CD4-positive, alpha-beta T cell treated with Interleukin-10 for 1 hour (primary cell): ENCODE data around the gene PSKH1.
"Not testable (repeated sequence)": the region's sequence is repeated elsewhere in the genome, so short reads cannot be mapped to it uniquely, and the experiment has no call there.

Experiments used
- DNase-seq: peaks from one replicate; pipeline ENCODE4 v3.0.0-alpha.2; 2020

PSKH1 gene

DNA sequence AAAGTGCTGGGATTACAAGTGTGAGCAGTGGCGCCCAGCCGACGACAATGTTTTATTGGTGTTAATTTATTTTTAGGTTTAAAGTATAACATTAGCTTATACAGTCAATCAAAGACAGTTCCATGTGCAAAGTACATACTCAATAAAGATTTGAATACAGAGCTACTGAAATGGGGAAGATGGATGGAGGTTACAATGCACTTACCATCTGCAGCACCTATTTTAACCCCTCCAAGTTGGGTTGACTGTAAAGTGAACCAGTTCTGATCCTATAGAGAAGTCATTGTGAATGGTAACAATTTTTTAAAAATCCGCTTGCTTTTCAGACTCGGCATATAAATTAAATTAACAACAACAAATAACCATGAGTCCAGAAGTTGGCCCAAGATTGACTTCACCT lies 679 bp upstream of the PSKH1 start:
- no peak for DNase-seq

DNA sequence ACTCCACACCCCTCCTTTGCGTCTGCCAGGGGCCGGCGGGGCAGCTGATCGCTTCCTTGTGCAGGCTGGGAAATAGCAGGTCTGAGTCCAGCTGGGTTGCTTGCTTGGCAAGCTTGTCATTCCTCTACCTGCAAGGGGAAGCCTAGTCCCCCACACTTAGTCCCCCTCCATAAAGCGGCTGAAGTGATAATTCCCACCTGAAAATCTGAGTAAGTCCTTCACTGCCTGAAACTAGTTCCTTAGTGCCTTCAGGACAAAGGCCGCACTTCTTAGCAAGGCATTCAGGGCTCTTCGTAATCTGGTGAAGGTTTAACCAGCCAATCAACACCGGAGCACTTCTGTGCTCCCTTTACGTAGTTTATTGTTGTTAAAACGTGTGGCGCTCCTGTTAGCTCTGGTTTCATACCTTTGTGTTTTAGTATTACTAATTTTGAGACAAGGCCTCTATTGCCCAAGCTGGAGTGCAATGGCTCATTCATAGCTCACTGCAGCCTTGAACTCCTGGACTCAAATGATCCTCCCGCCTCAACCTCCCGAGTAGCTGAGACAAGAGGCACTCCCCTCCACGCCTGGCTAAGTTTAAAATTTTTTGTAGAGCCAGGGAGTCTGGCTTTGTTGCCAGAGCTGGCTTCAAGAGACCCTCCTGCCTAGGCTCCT lies 817 bp downstream of the PSKH1 start:
- no peak for DNase-seq

DNA sequence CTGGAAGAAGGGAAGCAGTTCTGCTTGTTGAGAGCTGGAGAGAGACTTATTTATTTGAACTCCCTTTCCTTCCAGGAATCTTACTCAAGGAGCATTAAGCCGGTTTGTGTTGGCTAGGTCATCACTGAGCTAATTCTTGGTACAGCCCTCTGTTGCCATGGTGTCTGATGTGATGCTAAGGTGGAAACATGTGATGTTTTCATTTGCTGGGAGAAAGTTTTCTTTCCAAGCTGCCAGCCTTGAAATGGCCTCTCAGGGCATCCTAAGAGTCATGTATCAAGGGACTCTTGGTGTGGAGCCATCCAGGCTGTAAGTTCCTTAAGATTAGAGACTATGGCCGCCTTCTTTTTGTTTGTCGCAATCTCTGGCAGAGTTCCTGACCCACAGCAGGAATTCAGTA lies 4.2 kb downstream of the PSKH1 start:
- DNase-seq: no peak

DNA sequence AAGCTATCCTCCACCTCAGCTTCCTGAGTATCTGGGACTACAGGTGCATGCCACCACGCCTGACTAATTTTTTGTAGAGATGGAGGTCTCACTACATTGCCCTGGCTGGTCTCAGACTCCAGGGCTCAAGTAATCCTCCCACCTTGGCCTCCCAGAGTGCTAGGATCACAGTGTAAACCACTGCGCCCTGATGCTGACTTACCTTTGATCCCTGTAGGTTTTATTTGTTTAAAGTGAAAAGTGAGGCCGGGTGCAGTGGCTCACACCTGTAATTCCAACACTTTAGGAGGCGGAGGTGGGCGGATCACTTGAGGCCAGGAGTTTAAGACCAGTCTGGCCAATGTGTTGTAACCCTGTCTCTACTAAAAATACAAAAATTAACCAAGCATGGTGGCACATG lies 8.7 kb downstream of the PSKH1 start:
- no peak for DNase-seq

DNA sequence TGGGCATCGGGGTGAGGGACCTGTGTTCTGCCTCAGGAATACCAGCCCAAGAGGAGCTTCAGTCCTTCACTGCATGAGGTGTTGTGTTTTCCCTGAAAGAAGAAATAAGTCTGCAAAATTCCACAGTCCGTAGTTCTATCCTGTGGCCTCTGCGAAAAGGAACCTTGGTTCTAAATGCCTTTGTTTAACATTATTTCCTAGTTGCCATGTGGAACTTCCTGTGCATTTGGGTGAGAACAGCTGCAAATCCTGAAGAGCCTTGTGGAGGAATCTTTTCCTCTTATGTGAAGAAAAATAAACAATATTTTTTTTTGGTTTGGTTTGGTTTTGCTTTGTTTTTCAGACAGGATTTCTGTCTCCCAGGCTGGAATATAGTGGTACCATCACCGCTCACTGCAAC lies 9.8 kb downstream of the PSKH1 start:
- DNase-seq: no peak

DNA sequence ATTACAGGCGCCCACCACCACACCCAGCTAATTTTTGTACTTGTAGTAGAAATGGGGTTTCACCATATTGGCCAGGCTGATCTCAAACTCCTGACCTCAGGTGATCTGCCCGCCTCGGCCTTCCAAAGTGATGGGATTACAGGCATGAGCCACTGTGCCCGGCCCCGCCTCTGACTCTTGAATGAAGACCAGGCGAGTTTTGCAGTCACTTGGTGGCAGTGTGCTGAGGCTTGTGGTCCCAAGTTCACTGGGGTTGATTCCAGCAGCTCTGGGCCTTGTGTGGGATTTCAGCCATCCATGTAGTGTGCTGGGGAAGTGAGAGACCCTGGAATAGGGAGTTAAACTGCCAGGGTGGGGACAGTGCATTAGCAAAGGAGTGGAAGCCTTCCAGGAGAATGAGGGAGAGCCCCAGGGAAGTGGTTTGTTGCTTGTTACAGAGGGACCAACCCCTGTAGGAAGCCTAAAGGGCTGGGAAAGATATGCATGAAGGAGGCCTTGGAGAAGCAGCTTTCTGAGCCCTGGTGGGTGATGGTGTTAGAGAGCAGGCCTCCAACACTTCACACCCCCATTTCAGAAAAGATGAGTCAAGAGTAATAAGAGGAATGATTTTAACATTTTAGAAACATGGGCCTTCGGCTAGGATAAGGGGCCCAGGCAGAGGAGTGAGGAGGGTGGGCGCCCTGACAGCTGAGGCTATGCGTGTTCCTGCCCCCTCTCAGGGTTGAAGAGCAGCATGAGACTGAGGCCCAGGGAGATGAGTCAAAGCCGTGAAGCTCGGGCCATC lies 14.5 kb downstream of the PSKH1 start:
- DNase-seq: no peak

DNA sequence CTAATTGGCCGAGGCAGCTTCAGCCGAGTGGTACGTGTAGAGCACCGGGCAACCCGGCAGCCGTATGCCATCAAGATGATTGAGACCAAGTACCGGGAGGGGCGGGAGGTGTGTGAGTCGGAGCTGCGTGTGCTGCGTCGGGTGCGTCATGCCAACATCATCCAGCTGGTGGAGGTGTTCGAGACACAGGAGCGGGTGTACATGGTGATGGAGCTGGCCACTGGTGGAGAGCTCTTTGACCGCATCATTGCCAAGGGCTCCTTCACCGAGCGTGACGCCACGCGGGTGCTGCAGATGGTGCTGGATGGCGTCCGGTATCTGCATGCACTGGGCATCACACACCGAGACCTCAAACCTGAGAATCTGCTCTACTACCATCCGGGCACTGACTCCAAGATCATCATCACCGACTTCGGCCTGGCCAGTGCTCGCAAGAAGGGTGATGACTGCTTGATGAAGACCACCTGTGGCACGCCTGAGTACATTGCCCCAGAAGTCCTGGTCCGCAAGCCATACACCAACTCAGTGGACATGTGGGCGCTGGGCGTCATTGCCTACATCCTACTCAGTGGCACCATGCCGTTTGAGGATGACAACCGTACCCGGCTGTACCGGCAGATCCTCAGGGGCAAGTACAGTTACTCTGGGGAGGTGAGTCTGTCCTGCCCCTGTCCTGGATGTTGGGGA lies 16.1 kb downstream of the PSKH1 start:
- DNase-seq: no peak

DNA sequence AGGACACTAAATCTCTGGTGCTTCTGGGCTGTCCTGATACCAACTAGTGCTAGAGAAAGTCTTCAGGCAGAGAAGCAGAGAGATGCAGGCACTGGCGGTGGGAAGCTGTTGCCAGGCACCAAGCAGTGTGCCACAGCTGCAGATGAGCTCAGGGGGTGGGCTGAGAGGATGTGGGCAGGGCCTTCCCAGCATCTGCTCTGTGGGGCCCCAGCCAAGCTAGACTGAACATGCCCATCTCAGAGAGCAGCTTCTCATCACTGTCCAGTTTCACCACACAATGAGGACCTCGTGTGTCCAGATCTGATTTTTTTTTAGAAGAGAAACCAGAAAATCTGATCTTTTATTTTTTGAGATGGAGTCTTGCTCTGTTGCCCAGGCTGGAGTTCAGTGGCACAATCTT lies 17.1 kb downstream of the PSKH1 start:
- DNase-seq: no peak

DNA sequence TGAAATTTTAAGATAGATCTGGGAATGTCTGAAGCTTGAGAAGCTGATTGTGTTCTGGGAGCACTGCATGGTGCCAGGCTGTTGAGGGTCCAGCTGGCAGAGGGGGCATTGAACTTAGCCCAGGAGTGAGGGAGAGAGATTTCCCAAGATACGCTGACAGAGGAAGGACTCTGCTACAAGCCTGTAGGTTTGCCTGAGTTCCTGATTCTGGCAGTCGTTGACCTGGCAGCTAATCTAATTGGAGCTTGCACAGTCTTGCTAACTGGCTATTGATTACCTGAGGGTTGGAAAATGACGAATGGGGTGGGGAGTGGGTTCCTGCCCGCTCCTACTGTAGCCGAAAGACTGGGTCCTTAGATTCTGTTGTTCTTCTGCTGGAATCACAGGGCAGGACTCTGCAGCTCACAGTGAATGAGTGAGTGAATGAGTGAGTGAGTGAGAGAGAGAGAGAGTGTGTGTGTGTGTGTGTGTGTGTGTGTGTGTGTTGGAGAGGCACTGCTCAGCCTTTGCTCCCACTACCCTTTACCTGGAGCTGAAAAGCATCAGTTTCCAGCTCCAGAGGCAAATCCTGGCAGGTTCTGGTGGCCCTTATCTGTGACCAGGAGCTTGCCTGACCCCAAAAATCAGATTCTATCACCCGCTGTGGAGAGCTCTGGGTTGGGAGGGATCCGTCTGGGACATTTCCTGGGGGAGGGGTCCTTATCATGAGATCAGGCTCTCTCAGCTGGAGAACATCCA lies 21.9 kb downstream of the PSKH1 start:
- no peak for DNase-seq

DNA sequence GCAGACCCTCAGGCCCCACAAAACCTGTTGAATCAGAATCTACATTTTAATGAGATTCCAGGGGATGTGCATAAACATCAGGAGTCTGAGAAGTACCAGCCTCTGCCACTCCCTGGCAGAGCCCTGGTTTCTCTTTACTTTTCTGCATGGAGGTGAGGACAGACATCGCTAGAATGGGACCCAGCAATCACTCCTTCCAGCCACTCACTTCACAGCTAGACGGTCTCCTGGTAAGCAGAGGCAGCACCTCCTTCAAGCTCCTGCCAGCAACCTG lies 22.4 kb downstream of the PSKH1 start:
- not testable (repeated sequence) for DNase-seq

DNA sequence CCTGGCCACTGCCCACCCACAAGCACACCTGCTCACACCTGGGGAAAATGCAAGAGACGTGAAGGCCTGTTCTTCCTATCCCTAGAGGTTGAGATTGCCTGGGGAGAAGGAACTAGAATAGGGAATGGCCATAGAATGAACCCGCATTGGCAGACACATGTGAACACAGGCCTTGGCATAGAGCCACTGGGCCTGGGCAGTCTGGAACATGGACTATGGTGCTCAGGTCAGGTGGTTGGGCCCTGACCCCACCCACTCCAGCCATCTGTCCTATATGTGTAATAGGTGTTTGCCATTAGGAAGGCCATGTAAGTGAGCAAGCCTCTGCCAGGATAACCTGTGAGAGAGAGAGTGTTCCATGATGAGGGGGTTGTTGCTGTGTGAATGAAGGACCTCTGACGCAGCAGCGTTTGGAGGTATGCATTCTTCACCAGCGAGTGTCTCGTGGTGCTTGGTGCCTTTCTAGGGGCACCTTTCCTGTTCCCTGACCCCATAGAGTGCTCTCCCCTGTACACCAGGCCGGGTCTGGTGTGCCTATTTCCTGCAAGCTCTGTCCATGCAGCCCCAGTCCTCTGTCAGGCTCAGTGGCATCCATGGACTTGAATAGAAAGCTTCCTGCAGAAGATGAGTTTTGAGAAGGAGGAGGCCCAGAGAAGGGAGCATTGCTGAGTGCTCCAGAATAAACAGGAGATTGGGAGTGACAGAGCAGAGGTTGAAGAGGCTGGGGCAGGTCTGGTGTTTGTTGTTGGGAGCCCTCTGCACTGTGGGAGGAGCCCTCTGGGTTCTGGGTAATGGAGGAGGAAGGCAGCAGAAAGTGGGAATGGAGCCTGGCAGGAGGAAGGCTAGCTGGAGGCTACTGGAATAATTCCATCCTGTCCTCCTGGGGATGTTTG lies 23.0 kb downstream of the PSKH1 start:
- no peak for DNase-seq

DNA sequence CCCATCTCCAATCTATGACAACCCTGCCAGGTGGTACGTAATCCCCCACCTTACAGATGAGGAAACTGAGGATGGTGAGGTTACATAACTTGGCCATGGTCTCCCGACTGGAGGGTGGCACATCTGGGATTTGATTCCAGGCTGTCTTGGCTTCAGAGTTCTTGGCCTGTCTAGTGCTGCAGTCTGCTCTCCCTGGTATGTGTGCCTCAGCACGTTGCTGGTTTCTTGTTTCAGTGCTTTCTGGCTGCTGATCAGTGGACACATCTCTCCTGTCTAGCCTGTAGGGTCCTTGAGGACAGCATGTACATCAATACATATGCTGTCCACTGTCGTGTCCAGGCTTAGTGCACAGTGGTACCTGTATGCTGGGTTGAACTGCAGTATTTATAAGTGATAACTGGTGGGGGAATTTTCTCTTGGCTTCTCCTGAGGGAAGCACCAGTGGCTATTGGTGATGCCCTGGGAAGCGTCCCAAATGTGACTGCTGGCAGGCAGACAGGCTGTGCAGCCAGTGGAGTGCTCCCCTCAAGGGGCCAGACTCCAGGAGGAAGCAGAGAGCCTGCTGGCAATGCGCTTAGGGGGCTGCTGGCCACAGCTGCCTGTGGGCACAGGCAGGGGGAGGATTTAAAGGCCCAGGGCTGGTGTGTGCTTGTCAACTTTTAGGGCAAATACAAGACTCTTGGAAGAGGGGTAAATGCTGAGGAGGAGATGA lies 24.2 kb downstream of the PSKH1 start:
- no peak for DNase-seq

DNA sequence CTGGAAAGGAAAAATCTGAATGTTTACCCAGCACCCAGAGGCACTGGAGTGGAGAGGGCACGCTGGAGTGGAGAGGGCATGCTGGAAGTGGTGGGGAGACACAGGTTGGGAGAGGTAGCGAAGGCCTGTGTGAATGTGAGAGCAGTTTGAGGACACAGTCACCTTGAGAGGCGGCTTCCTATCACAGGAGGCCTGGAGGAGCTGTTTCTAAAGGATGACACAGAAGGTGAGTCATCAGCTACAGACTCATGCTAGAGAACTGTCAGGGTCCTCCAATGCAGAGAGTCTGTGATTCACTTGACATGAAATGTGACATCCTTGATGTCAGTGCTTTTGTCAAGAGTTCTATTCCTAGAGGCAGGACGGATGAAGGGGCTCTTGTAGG lies 24.8 kb downstream of the PSKH1 start:
- DNase-seq: no peak

DNA sequence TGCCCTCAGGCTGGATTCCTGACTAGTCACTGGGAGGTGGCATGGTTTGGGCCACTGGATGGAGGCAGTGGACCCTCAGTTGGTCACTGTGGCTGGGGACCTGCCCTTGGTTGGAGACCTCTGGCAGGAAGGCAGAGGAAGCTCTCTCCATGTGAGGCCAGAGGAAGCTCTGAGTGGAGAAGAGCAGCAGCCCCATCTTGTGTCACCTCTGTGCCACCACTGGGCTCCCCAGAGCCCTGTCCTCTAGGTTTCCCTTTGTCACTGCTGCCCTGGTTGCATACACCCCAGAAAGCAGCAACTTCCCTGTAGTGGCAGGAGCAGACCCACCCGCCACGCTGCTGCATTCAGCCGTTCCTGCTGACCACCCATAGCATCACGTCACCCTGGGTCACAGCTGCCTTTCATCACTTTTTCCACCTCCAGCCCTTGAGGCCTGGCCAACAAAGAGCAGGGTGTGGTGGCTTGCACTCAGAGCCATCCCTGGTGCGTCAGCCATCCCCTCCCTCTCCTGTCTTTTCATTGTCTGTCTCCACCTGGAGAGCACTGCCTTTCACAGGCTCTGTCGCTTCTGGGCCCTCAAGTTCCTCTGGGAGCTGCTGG lies 26.7 kb downstream of the PSKH1 start:
- no peak for DNase-seq

DNA sequence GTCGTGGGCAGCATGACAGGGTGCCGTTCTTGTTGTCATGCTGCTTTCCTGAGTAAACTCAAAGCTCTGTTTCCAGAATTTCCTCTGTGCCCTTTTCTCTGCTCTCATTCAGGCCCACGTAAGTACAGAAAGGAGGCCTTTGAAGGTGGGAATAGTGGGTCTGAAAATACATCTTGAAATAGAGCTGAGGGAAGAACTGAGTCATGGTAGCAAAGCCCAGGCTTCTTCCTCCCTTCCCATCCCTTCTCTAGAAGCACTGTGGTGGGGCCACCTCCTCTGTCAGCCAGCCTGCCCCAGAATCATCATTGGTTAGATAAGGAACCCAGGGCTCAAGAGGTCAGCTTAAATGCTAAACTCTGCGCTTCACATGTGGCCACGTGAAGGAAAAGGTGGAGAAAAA lies 29.2 kb downstream of the PSKH1 start:
- DNase-seq: no peak

DNA sequence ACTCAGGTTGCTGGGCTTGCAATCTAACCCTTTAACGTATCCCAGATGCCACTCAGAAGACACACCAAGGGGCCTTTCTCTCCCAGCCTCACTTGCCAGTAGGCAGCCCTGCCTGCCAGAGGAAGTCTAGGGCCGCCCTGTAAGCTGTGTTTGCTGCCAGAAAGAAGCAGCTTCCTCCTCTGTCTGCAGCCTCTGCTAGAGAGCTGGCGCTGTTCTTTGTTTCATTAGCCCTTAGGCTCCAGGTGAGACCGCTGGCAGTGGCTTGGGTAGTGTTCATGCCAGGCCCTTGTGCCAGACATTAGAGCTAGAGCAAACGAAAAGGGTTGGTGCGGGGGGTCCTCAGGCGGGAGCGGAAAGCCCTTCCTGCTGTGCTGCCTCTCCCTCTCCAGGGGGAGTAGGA lies 29.7 kb downstream of the PSKH1 start:
- no peak for DNase-seq

DNA sequence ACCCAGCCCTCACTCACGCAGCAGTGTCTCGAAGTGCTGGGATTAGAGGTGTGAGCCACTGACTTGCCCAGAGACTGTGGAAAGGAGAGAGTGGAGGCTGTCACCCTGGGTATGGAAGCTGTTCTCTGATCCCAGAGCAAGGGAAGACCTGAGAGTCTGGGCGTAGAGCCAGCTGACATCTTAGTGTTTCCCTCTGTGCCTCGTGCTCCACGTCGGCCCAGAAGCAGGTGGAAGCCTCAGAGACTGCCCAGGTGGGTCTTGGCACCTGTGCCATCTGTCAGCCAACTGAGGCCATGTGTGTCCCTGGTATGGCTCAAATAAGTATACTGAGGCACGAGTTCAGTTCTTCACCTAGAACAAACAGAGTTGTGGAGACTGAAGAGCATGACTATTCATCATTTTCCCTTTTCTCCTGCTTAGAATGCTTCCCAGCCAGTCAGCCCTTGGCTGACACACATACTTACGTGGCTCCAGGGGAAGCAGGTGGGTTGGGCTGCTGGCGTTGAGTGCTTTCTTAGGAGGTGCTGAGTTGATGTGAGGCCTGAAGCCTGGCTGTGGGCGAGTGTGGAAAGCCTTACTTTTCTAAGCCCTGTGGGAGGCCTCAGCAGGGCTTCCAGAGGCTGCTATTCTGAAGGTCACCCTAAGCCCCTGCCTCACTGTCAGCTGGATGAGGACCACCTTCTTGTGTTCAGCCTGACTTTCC lies 30.5 kb downstream of the PSKH1 start:
- no peak for DNase-seq

DNA sequence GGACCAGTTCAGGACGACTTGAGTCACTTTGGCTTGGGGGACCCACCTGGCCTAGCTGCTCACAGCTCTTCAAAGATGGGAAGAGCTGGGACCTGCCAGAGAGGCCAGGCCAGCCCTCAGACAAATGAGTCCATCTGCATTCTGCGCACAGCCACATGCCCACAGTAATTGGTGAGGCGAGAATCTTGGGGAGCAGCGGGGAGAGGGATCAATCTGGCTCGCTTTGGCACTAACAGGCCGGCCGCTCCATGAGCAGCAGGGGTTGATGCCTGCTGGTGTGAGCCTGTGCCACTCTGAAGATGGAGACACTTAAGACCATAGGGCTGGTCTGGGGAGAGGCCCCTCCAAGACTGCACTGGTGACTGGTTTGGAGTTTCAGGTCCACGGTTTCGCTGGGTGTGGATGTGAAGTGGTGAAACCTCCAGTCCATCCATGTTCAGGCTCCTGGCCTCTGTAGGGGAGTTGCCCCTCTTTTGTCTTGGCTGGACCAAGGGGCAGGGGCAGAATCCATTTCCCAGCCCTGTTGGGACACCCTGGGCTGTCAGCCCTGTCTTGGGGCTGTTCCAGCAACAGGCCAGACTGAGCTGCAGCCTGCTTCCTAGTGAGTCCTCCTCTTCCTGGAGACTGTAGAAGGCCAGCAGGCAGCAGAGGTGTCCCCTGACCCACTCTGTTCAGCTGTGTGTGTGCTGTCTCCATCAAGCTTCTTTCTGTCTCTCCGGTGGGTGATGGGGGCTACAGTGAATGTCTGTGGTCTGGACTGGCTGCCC lies 31.3 kb downstream of the PSKH1 start:
- no peak for DNase-seq

DNA sequence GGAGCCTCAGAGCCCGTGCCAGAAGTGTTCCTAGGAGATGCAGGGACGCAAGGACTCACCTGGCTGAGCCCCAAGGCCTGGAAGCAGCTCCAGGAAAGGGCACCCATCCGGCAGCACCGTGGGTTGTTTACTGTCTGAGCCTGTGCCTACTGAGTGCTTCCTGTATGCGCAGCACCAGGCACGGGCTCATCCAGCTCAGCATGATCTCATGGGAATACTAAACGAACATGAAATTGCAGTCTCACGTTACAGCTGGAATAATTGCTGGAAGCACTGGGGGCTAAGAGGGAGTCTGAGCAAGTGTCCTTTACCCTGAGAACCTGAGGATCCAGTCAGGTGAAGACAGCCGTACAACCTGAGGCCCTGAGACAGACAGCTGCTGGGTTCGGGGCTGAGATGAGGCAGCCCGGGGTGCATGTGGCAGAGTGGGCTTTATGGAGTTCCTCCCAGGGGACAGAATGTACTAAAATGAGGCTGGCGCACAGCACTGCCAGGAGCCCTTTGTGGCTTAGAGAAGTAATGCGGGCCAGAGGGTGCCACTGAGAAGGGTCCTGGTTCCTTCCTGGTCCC lies 33.2 kb downstream of the PSKH1 start:
- DNase-seq: no peak
